ENCODE data around the gene WFDC5.

DNA sequence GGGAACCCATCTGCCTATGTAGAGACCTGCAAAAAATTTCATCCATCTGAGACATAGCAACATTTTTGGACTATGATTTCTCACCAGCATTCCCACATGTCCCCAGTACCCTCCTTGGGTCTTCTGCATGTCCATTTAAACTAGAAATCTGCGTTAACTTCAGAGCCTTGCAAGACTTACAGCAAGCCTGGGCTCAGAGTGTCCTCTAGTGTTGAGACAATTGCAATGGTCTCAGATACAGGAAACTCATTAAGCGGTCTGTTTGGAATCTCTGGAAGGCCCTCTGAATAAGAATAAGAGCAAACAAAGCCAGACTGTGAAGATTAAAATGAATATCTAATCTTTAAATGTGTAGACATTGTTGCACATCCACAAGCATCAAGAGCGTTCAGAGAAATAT, 39.2 kb upstream of the WFDC5 start:
- TF ChIP-seq, protein P1, sequence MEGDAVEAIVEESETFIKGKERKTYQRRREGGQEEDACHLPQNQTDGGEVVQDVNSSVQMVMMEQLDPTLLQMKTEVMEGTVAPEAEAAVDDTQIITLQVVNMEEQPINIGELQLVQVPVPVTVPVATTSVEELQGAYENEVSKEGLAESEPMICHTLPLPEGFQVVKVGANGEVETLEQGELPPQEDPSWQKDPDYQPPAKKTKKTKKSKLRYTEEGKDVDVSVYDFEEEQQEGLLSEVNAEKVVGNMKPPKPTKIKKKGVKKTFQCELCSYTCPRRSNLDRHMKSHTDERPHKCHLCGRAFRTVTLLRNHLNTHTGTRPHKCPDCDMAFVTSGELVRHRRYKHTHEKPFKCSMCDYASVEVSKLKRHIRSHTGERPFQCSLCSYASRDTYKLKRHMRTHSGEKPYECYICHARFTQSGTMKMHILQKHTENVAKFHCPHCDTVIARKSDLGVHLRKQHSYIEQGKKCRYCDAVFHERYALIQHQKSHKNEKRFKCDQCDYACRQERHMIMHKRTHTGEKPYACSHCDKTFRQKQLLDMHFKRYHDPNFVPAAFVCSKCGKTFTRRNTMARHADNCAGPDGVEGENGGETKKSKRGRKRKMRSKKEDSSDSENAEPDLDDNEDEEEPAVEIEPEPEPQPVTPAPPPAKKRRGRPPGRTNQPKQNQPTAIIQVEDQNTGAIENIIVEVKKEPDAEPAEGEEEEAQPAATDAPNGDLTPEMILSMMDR (IDR thresholded peaks at IDR 0.05), result no peak
- TF ChIP-seq POLR2A (IDR thresholded peaks at IDR 0.05), result no peak

Measured in Peyer's patch (tissue), 4 donors.